MCF 10A (cell line): ENCODE measurements around the gene SUGCT. TPM values are rescaled to one million over a fixed set of nuclear protein-coding genes. Genes with fewer than 3 reads are reported as not detected.

Experiments used
- BruUV-seq: library from RNA; stranded (reverse); fragments of 400-500 nt; replicated peaks from 2 replicates; lab custom pipeline; 2021; lab: Mats Ljungman, UMichigan
- CTCF ChIA-PET: fragments of 300-600 bp; sonication (Branson Sonifier 250); formaldehyde crosslinking; extraction: SDS; loops from one replicate; lab custom pipeline; 2021; ENCODE audit warnings: antibody characterized with exemption, inconsistent platforms; lab: Yijun Ruan, JAX
- POLR2A ChIA-PET: fragments of 300-600, 350-650 bp; sonication (Branson Sonifier 250); formaldehyde crosslinking; extraction: SDS; loops from one replicate; lab custom pipeline; 2020; ENCODE audit warnings: antibody characterized with exemption, inconsistent platforms; lab: Yijun Ruan, JAX
- DNase-seq: peaks from one replicate; pipeline ENCODE4 v3.0.0-alpha.2; 2018; ENCODE audit not compliant: unreplicated experiment
- H3K27ac Mint-ChIP-seq: one replicate; pipeline ENCODE4 v1.8.0; 2022; ENCODE audit warnings: mild to moderate bottlenecking, low read depth, mixed read lengths; ENCODE audit not compliant: unreplicated experiment
- H3K27me3 Mint-ChIP-seq: one replicate; pipeline ENCODE4 v1.8.0; 2022; ENCODE audit warnings: mixed read lengths; ENCODE audit not compliant: insufficient read depth, unreplicated experiment
- H3K36me3 Mint-ChIP-seq: one replicate; pipeline ENCODE4 v1.8.0; 2022; ENCODE audit warnings: mild to moderate bottlenecking, moderate library complexity, mixed read lengths; ENCODE audit not compliant: insufficient read depth, unreplicated experiment
- H3K4me1 Mint-ChIP-seq: one replicate; pipeline ENCODE4 v1.8.0; 2022; ENCODE audit warnings: mixed read lengths; ENCODE audit not compliant: insufficient read depth, unreplicated experiment
- H3K4me3 Mint-ChIP-seq: one replicate; pipeline ENCODE4 v1.8.0; 2022; ENCODE audit warnings: mild to moderate bottlenecking, moderate library complexity, mixed read lengths; ENCODE audit not compliant: unreplicated experiment
- H3K9me3 Mint-ChIP-seq: one replicate; pipeline ENCODE4 v1.8.0; 2022; ENCODE audit warnings: mixed read lengths; ENCODE audit not compliant: unreplicated experiment
- intact Hi-C: fragments of 100-400 bp; cut with micrococcal nuclease; formaldehyde crosslinking; loops from 2 replicates; pipeline ENCODE4 v1.14.1; 2022
- total RNA-seq: library from RNA; stranded (reverse); gene quantifications from 2 replicates; pipeline ENCODE4 v1.2.3, GENCODE V29; 2022
- TF ChIP-seq, protein P1 (sequence below): fragments of 200-600 bp; IDR thresholded peaks from one replicate; pipeline ENCODE4 v1.8.0; 2022; ENCODE audit warnings: antibody characterized with exemption, mild to moderate bottlenecking; ENCODE audit not compliant: unreplicated experiment

The SUGCT gene
- total RNA-seq, 1 experiment from 2014 or later, result 25.4 TPM

GRCh38 chr7:40200791-40201190 lies 66.0 kb downstream of the SUGCT start:
- Mint-ChIP-seq H3K4me1 (peaks cover 18% of the 10 kb centered on the region), H3K36me3 (peaks cover 6% of the 10 kb centered on the region), H3K27me3 (no peaks in the 10 kb centered on the region), H3K9me3 (no peaks in the 10 kb centered on the region), H3K27ac (peak overlapping the region; percentile 25), H3K4me3 (no peak overlapping the region)
- DNase-seq, result no peak
- ChIA-PET CTCF (interaction anchor here (0.6 kb wide), 1 partner anchor 1633 kb away, joined by 3 read pairs; no protein-coding TSS in a partner anchor), POLR2A (interaction anchor here (0.7 kb wide), 1 partner anchor 1499 kb away, joined by 4 read pairs; no protein-coding TSS in a partner anchor)
- TF ChIP-seq, protein P1, sequence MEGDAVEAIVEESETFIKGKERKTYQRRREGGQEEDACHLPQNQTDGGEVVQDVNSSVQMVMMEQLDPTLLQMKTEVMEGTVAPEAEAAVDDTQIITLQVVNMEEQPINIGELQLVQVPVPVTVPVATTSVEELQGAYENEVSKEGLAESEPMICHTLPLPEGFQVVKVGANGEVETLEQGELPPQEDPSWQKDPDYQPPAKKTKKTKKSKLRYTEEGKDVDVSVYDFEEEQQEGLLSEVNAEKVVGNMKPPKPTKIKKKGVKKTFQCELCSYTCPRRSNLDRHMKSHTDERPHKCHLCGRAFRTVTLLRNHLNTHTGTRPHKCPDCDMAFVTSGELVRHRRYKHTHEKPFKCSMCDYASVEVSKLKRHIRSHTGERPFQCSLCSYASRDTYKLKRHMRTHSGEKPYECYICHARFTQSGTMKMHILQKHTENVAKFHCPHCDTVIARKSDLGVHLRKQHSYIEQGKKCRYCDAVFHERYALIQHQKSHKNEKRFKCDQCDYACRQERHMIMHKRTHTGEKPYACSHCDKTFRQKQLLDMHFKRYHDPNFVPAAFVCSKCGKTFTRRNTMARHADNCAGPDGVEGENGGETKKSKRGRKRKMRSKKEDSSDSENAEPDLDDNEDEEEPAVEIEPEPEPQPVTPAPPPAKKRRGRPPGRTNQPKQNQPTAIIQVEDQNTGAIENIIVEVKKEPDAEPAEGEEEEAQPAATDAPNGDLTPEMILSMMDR, result no peak
- intact Hi-C loops, result no loop called here
- BruUV-seq, result no TSS peak

DNA sequence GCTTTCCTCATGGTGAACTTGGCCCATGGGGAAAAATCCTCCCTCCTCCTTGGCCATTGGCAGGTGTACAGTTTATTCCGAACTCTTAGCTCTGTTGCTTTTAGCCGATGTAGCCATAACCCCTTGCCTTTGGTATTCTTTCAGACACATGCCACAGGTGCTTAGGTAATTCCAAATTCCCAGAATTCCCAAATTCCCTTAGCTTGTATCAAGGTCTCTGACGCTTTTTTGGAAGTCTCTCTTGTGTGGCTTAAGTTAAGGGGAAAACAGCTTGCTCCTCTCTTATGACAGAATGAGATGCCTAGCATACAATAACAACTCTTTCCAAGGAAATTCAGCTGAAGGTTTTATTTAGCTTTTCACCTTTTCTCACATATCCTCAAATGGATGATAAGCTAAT lies 68.0 kb downstream of the SUGCT start:
- peaks cover 18% of the 10 kb centered on the region for H3K4me1 Mint-ChIP-seq
- no TSS peak for BruUV-seq
- ChIA-PET CTCF (interaction anchor here (0.6 to 1.1 kb wide), 2 partner anchors 13 to 81 kb away, joined by 4 to 5 read pairs; no protein-coding TSS in a partner anchor), POLR2A (no interaction called here)
- no peak overlapping the region for H3K27ac Mint-ChIP-seq
- no peaks in the 10 kb centered on the region for H3K9me3 Mint-ChIP-seq
- intact Hi-C loops, result no loop called here
- peaks cover 6% of the 10 kb centered on the region for H3K36me3 Mint-ChIP-seq
- no peak overlapping the region for H3K4me3 Mint-ChIP-seq
- H3K27me3 Mint-ChIP-seq, result no peaks in the 10 kb centered on the region
- TF ChIP-seq, protein P1, result no peak
- no peak for DNase-seq

GRCh38 chr7:40204581-40204980 lies 69.8 kb downstream of the SUGCT start:
- no TSS peak for BruUV-seq
- ChIA-PET CTCF (no interaction called here), POLR2A (no interaction called here)
- Mint-ChIP-seq H3K27ac (no peak overlapping the region), H3K9me3 (no peaks in the 10 kb centered on the region), H3K27me3 (no peaks in the 10 kb centered on the region), H3K4me3 (no peak overlapping the region), H3K36me3 (peaks cover 6% of the 10 kb centered on the region), H3K4me1 (peaks cover 17% of the 10 kb centered on the region)
- no peak for DNase-seq
- TF ChIP-seq, protein P1, result no peak
- intact Hi-C loops, result no loop called here

DNA sequence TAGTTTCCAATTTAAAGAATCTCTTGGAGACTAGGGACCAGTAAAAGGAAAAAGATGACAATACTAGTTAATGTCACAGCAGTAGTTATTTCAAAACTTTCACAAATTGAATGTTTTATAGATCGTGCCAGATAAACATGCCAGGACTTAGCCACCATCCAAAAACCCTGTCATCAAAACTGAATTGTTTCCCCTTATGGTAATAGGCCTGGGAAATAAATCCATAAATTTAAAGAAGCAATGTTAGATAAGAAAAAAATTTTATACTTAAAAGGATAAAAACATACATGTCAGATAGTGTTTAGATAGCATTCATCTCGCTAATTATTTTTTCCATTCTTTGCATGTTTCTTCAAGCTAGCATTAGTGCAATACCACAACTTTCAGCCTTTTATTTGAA lies 71.2 kb downstream of the SUGCT start:
- no peaks in the 10 kb centered on the region for H3K27me3 Mint-ChIP-seq
- DNase-seq, result no peak
- H3K4me1 Mint-ChIP-seq, result peaks cover 3% of the 10 kb centered on the region
- H3K36me3 Mint-ChIP-seq, result no peaks in the 10 kb centered on the region
- TF ChIP-seq, protein P1, result no peak
- ChIA-PET POLR2A (no interaction called here), CTCF (interaction anchor here (0.7 kb wide), 1 partner anchor 126 kb away, joined by 4 read pairs; no protein-coding TSS in a partner anchor)
- no peak overlapping the region for H3K4me3 Mint-ChIP-seq
- intact Hi-C loops, result no loop called here
- no peaks in the 10 kb centered on the region for H3K9me3 Mint-ChIP-seq
- no peak overlapping the region for H3K27ac Mint-ChIP-seq
- no TSS peak for BruUV-seq
